Subcutaneous abdominal adipose tissue (tissue), 5 donors: ENCODE results near the gene NDUFB11.

ENCODE experiments used
- H3K27ac ChIP-seq: one replicate; pipeline ENCODE4 v1.7.0; 2013; ENCODE audit warnings: low read depth, mild to moderate bottlenecking, inconsistent platforms, low read length, moderate library complexity
- H3K27me3 ChIP-seq, 5 donors: one replicate each; pipeline ENCODE4 v1.7.0; 2013; ENCODE audit warnings: low read length in 5 of 5, inconsistent platforms in 1 of 5; ENCODE audit not compliant: control insufficient read depth in 5 of 5, insufficient read depth in 4 of 5
- H3K36me3 ChIP-seq, 5 donors: one replicate each; pipeline ENCODE4 v1.7.0; 2013; ENCODE audit warnings: low read length in 5 of 5; ENCODE audit not compliant: control insufficient read depth in 5 of 5, insufficient read depth in 5 of 5
- H3K4me1 ChIP-seq, 5 donors: one replicate each; pipeline ENCODE4 v1.7.0; 2013; ENCODE audit warnings: low read length in 5 of 5, mild to moderate bottlenecking in 3 of 5, moderate library complexity in 1 of 5; ENCODE audit not compliant: control insufficient read depth in 5 of 5, insufficient read depth in 5 of 5
- H3K4me3 ChIP-seq, 5 donors: one replicate each; pipeline ENCODE4 v1.7.0; 2013; ENCODE audit warnings: low read length in 5 of 5, low read depth in 1 of 5
- H3K9ac ChIP-seq, 5 donors: one replicate each; pipeline ENCODE4 v1.7.0; 2013; ENCODE audit warnings: low read length in 5 of 5, mild to moderate bottlenecking in 4 of 5, moderate library complexity in 3 of 5
- H3K9me3 ChIP-seq, 5 donors: one replicate each; pipeline ENCODE4 v1.7.0; 2013; ENCODE audit warnings: low read length in 5 of 5; ENCODE audit not compliant: control insufficient read depth in 5 of 5
- donor health status: healthy.
- donor health status: healthy.
- donor health status: healthy.
- donor health status: healthy.
- donor health status: healthy.

Gene NDUFB11

GRCh38 chrX:47175588-47175980 lies 31.1 kb upstream of the NDUFB11 start:
- peaks cover 0 to 35% (median 34%) of the 10 kb centered on the region in 5 donors for H3K27me3 ChIP-seq

GRCh38 chrX:47174846-47175587 lies 30.5 kb upstream of the NDUFB11 start:
- no peak overlapping the region for H3K4me3 ChIP-seq
- no peaks in the 10 kb centered on the region for H3K9me3 ChIP-seq
- no peak overlapping the region for H3K27ac ChIP-seq
- peaks cover 0 to 92% (median 81%) of the 10 kb centered on the region in 5 donors for H3K36me3 ChIP-seq
- H3K9ac ChIP-seq: no peak overlapping the region
- H3K4me1 ChIP-seq: peaks cover 0 to 10% (median 4%) of the 10 kb centered on the region in 5 donors
- peaks cover 0 to 37% (median 34%) of the 10 kb centered on the region in 5 donors for H3K27me3 ChIP-seq

More at GRCh38 chrX:47175588-47175980, 31.1 kb upstream of the NDUFB11 start:
- Histone ChIP-seq H3K9ac (no peak overlapping the region), H3K4me1 (peaks cover 0 to 7% (median 0%) of the 10 kb centered on the region in 5 donors), H3K36me3 (peaks cover 0 to 90% (median 81%) of the 10 kb centered on the region in 5 donors), H3K9me3 (no peaks in the 10 kb centered on the region), H3K4me3 (no peak overlapping the region), H3K27ac (no peak overlapping the region)

GRCh38 chrX:47174376-47174775 lies 29.9 kb upstream of the NDUFB11 start:
- peaks cover 0 to 38% (median 33%) of the 10 kb centered on the region in 5 donors for H3K27me3 ChIP-seq
- peaks cover 0 to 9% (median 4%) of the 10 kb centered on the region in 5 donors for H3K4me1 ChIP-seq
- no peak overlapping the region for H3K4me3 ChIP-seq
- H3K27ac ChIP-seq: no peak overlapping the region
- peaks cover 0 to 92% (median 80%) of the 10 kb centered on the region in 5 donors for H3K36me3 ChIP-seq
- no peak overlapping the region for H3K9ac ChIP-seq
- H3K9me3 ChIP-seq: no peaks in the 10 kb centered on the region

GRCh38 chrX:47172971-47173792 lies 28.7 kb upstream of the NDUFB11 start:
- H3K36me3 ChIP-seq: peaks cover 0 to 86% (median 71%) of the 10 kb centered on the region in 5 donors
- H3K9me3 ChIP-seq: no peaks in the 10 kb centered on the region

GRCh38 chrX:47172549-47172948 lies 28.0 kb upstream of the NDUFB11 start:
- Histone ChIP-seq H3K36me3 (peaks cover 0 to 80% (median 65%) of the 10 kb centered on the region in 5 donors), H3K9ac (no peak overlapping the region), H3K27me3 (peaks cover 0 to 34% (median 29%) of the 10 kb centered on the region in 5 donors), H3K27ac (no peak overlapping the region), H3K4me3 (no peak overlapping the region), H3K4me1 (peaks cover 0 to 6% (median 4%) of the 10 kb centered on the region in 5 donors), H3K9me3 (no peaks in the 10 kb centered on the region)

More at GRCh38 chrX:47172971-47173792, 28.7 kb upstream of the NDUFB11 start:
- no peak overlapping the region for H3K9ac ChIP-seq
- H3K27me3 ChIP-seq: peaks cover 0 to 34% (median 33%) of the 10 kb centered on the region in 5 donors
- no peak overlapping the region for H3K4me3 ChIP-seq
- H3K27ac ChIP-seq: no peak overlapping the region
- peaks cover 0 to 6% (median 4%) of the 10 kb centered on the region in 5 donors for H3K4me1 ChIP-seq

GRCh38 chrX:47171996-47172395 lies 27.5 kb upstream of the NDUFB11 start:
- H3K27me3 ChIP-seq: peaks cover 0 to 30% (median 28%) of the 10 kb centered on the region in 5 donors
- no peak overlapping the region for H3K9ac ChIP-seq
- no peaks in the 10 kb centered on the region for H3K9me3 ChIP-seq
- no peak overlapping the region for H3K4me3 ChIP-seq
- peaks cover 0 to 74% (median 61%) of the 10 kb centered on the region in 5 donors for H3K36me3 ChIP-seq
- no peak overlapping the region for H3K27ac ChIP-seq
- peaks cover 0 to 6% (median 4%) of the 10 kb centered on the region in 5 donors for H3K4me1 ChIP-seq

- Histone ChIP-seq H3K36me3 (peaks cover 0 to 65% (median 52%) of the 10 kb centered on the region in 5 donors), H3K27ac (no peak overlapping the region), H3K4me3 (no peak overlapping the region), H3K27me3 (peaks cover 0 to 27% (median 25%) of the 10 kb centered on the region in 5 donors), H3K9me3 (no peaks in the 10 kb centered on the region), H3K4me1 (peaks cover 0 to 9% (median 4%) of the 10 kb centered on the region in 5 donors), H3K9ac (no peak overlapping the region)
Measured at GRCh38 chrX:47170861-47171692, 26.6 kb upstream of the NDUFB11 start.

GRCh38 chrX:47169726-47170515 lies 25.4 kb upstream of the NDUFB11 start:
- no peak overlapping the region for H3K27ac ChIP-seq
- H3K36me3 ChIP-seq: peaks cover 0 to 54% (median 40%) of the 10 kb centered on the region in 5 donors
- H3K27me3 ChIP-seq: peaks cover 0 to 23% (median 21%) of the 10 kb centered on the region in 5 donors
- no peak overlapping the region for H3K9ac ChIP-seq
- no peaks in the 10 kb centered on the region for H3K9me3 ChIP-seq
- H3K4me3 ChIP-seq: no peak overlapping the region
- H3K4me1 ChIP-seq: peaks cover 0 to 9% (median 4%) of the 10 kb centered on the region in 5 donors

GRCh38 chrX:47169273-47169672 lies 24.8 kb upstream of the NDUFB11 start:
- Histone ChIP-seq H3K27me3 (peaks cover 0 to 22% (median 18%) of the 10 kb centered on the region in 5 donors), H3K4me1 (peaks cover 0 to 9% (median 4%) of the 10 kb centered on the region in 5 donors), H3K9ac (no peak overlapping the region), H3K9me3 (peaks cover 0 to 6% (median 0%) of the 10 kb centered on the region in 5 donors), H3K4me3 (no peak overlapping the region), H3K27ac (no peak overlapping the region), H3K36me3 (peaks cover 0 to 49% (median 35%) of the 10 kb centered on the region in 5 donors)
